SK-N-SH treated with all-trans-retinoic acid at 6 μM for 48 hours (cell line): Measurements from ENCODE around the gene ZNRF2.

Experiments used
- CREB5 ChIP-seq: fragments of 250-450 bp; sonication (Bioruptor Pico); IDR thresholded peaks from 2 replicates; pipeline ENCODE4 v1.5.1; 2020; ENCODE audit warnings: low read depth, mild to moderate bottlenecking, moderate library complexity
- CSDC2 ChIP-seq: fragments of 250-450 bp; sonication (Bioruptor Pico); IDR thresholded peaks from 2 replicates; pipeline ENCODE4 v1.5.0; 2020; ENCODE audit warnings: mild to moderate bottlenecking, moderate library complexity
- ESRRG ChIP-seq: fragments of 250-450 bp; sonication (Bioruptor Pico); IDR thresholded peaks from 2 replicates; pipeline ENCODE4 v1.6.1; 2021; ENCODE audit warnings: mild to moderate bottlenecking
- PATZ1 ChIP-seq: fragments of 250-450 bp; sonication (Bioruptor Pico); IDR thresholded peaks from 2 replicates; pipeline ENCODE4 v1.8.0; 2020; ENCODE audit warnings: mild to moderate bottlenecking, moderate library complexity, borderline replicate concordance
- RARB ChIP-seq: fragments of 250-450 bp; sonication (Bioruptor Pico); IDR thresholded peaks from 2 replicates; pipeline ENCODE4 v1.8.0; 2021; ENCODE audit warnings: mild to moderate bottlenecking, moderate library complexity
- TOX ChIP-seq: fragments of 250-450 bp; sonication (Bioruptor Pico); IDR thresholded peaks from 2 replicates; pipeline ENCODE4 v1.8.0; 2021; ENCODE audit warnings: mild to moderate bottlenecking, moderate library complexity, borderline replicate concordance
- ZNF565 ChIP-seq: fragments of 450-650 bp; formaldehyde crosslinking; conservative IDR thresholded peaks from 2 replicates; pipeline ENCODE4 v1.5.0; 2020; ENCODE audit warnings: low read depth, mild to moderate bottlenecking, moderate library complexity

- no peak for TF ChIP-seq ESRRG
- TF ChIP-seq PATZ1 = no peak
- no peak for TF ChIP-seq TOX (CRISPR knock-in tag)
- TF ChIP-seq ZNF565 (CRISPR knock-in tag) = no peak
- TF ChIP-seq CREB5 (CRISPR knock-in tag) = no peak
- TF ChIP-seq CSDC2 (CRISPR knock-in tag) = no peak
- no peak for TF ChIP-seq RARB (CRISPR knock-in tag)
These were observed 38.5 kb upstream of the ZNRF2 start for GRCh38 chr7:30245913-30246312.
